Left forelimb (tissue), 1 donor: Measurements from ENCODE around the gene IGSF1.
"Not testable (repeated sequence)": the region's sequence is repeated elsewhere in the genome, so short reads cannot be mapped to it uniquely, and the experiment has no call there.

Source experiments
- DNase-seq: peaks from one replicate; pipeline ENCODE4 v3.0.0-alpha.2; 2018; ENCODE audit warnings: low spot score

The IGSF1 gene

GRCh38 chrX:131270080-131270479 is 19.0 kb downstream of the IGSF1 start:
- no peak for DNase-seq

- no peak for DNase-seq
Measured at GRCh38 chrX:131264665-131265064, 24.4 kb downstream of the IGSF1 start.

- DNase-seq = no peak
Measured at GRCh38 chrX:131264053-131264452, 25.1 kb downstream of the IGSF1 start.

GRCh38 chrX:131262738-131263679 is 26.1 kb downstream of the IGSF1 start:
- DNase-seq = no peak

GRCh38 chrX:131262200-131262599 is 26.9 kb downstream of the IGSF1 start:
- DNase-seq = no peak

GRCh38 chrX:131257367-131257766 is 31.7 kb downstream of the IGSF1 start:
- DNase-seq = no peak

- not testable (repeated sequence) for DNase-seq
Measured at GRCh38 chrX:131250984-131251738, 37.9 kb downstream of the IGSF1 start.

GRCh38 chrX:131239057-131239456 is 50.0 kb downstream of the IGSF1 start:
- no peak for DNase-seq

GRCh38 chrX:131237363-131237762 is 51.7 kb downstream of the IGSF1 start:
- no peak for DNase-seq

GRCh38 chrX:131235768-131236545 is 53.1 kb downstream of the IGSF1 start:
- DNase-seq = no peak

GRCh38 chrX:131227608-131228007 is 61.5 kb downstream of the IGSF1 start:
- no peak for DNase-seq

GRCh38 chrX:131226591-131226990 is 62.5 kb downstream of the IGSF1 start:
- no peak for DNase-seq

GRCh38 chrX:131225078-131225477 is 64.0 kb downstream of the IGSF1 start:
- DNase-seq = no peak
